Fibroblast of the conjunctiva (primary cell): ENCODE measurements around the gene PRDX2.

Experiments used
- DNase-seq: peaks from one replicate; pipeline ENCODE4 v3.0.0-alpha.2; 2010; ENCODE audit warnings: low read depth

The PRDX2 gene

GRCh38 chr19:12779162-12779993 lies 22.2 kb downstream of the PRDX2 start:
- DNase-seq: peak; percentile 84

- DNase-seq: no peak
Measured at GRCh38 chr19:12778905-12779161, 22.8 kb downstream of the PRDX2 start.

- DNase-seq: peak; percentile 51
Measured at GRCh38 chr19:12778017-12778904, 23.3 kb downstream of the PRDX2 start.

GRCh38 chr19:12777217-12778016 lies 24.2 kb downstream of the PRDX2 start:
- DNase-seq: no peak

- no peak for DNase-seq
Measured at GRCh38 chr19:12774588-12775555, 26.7 kb downstream of the PRDX2 start, which contains the start of gene HOOK2. TSS of gene HOOK2 (minus strand) at chr19:12775552. CDS start at chr19:12775449, 103 bp downstream.

- no peak for DNase-seq
Measured at GRCh38 chr19:12773571-12773970, 28.0 kb downstream of the PRDX2 start.

- no peak for DNase-seq
Measured at GRCh38 chr19:12772323-12772722, 29.3 kb downstream of the PRDX2 start.

GRCh38 chr19:12770922-12771321 lies 30.7 kb downstream of the PRDX2 start:
- no peak for DNase-seq

GRCh38 chr19:12769689-12770088 lies 31.9 kb downstream of the PRDX2 start:
- DNase-seq: no peak

GRCh38 chr19:12767666-12768065 lies 33.9 kb downstream of the PRDX2 start:
- DNase-seq: no peak

GRCh38 chr19:12767150-12767549 lies 34.5 kb downstream of the PRDX2 start:
- no peak for DNase-seq

- DNase-seq: no peak
Measured at GRCh38 chr19:12766051-12766521, 35.5 kb downstream of the PRDX2 start.

GRCh38 chr19:12764698-12765097 lies 36.9 kb downstream of the PRDX2 start:
- no peak for DNase-seq

GRCh38 chr19:12763100-12763499 lies 38.5 kb downstream of the PRDX2 start:
- no peak for DNase-seq

GRCh38 chr19:12759686-12760085 lies 41.9 kb downstream of the PRDX2 start:
- DNase-seq: no peak

- peak; percentile 49 for DNase-seq
Measured at GRCh38 chr19:12757544-12758274, 43.9 kb downstream of the PRDX2 start.

- no peak for DNase-seq
Measured at GRCh38 chr19:12756150-12756883, 45.3 kb downstream of the PRDX2 start.

GRCh38 chr19:12754465-12755196 lies 47.0 kb downstream of the PRDX2 start:
- no peak for DNase-seq
